Left hindlimb (tissue), 1 donor: Measurements from ENCODE around the gene MED22.
"Not testable (repeated sequence)": the region's sequence is repeated elsewhere in the genome, so short reads cannot be mapped to it uniquely, and the experiment has no call there.

ENCODE experiments used
- DNase-seq: peaks from one replicate; pipeline ENCODE4 v3.0.0-alpha.2; 2018

MED22 gene

DNA sequence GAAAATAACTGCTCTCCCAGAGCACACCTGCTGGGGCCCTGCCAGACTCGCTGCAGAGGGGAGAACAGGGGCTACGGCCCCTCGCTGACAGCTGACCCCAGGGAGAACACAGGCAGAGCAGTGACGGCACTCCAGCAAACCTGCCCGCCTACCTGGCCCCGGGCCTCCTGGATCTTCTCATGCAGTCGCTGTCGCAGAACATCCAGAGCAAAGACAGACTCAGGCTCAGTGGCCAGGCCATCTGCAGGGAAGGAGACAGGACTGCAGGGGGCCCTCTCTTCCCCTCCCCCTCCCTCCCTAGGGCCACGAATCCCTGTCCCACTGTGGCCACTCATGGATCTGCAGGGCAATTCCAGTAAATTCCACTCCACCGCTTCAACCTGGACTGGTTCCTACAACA is 14.4 kb downstream of the MED22 start:
- DNase-seq: no peak

GRCh38 chr9:133333011-133333410 is 14.9 kb downstream of the MED22 start:
- DNase-seq: no peak

DNA sequence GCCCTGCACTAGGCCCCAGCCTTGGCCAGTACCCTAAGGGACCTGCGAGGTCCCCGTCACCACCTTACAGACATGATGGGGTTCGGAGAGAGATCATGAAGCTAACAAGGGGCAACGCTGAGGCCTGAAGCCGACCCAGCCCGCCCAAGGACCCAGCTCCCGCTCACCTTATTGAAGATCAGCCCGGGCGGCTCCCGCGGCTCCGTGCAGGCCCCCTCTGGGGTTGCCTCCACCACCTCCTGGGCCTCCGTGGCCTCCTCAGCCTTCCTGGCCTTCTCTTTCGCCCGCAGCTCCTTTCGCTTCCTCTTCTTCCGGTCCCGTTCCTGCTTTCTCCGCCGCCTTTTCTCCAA is 15.6 kb downstream of the MED22 start:
- no peak for DNase-seq

- DNase-seq: no peak
Observed at GRCh38 chr9:133331641-133332380, 16.1 kb downstream of the MED22 start.

DNA sequence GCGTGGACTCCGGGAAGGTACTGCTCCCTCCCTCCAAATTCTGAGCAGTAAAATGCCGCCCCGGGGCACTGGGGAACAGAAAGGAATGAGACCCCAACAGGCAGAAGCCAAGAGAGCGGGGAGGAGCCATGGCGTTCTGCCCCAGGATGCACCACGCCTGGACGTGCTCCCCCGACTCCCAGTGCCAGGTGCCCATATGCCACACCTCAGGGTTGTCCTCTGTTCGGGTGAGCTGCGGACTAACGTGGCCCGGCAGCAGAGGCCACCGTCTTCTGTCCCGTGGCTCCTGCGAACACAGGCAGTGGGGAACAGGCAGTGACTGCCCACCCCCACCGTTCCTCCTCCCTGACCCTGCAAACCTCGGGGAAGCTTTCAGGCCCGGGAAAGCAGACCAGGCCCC is 16.7 kb downstream of the MED22 start:
- no peak for DNase-seq

DNA sequence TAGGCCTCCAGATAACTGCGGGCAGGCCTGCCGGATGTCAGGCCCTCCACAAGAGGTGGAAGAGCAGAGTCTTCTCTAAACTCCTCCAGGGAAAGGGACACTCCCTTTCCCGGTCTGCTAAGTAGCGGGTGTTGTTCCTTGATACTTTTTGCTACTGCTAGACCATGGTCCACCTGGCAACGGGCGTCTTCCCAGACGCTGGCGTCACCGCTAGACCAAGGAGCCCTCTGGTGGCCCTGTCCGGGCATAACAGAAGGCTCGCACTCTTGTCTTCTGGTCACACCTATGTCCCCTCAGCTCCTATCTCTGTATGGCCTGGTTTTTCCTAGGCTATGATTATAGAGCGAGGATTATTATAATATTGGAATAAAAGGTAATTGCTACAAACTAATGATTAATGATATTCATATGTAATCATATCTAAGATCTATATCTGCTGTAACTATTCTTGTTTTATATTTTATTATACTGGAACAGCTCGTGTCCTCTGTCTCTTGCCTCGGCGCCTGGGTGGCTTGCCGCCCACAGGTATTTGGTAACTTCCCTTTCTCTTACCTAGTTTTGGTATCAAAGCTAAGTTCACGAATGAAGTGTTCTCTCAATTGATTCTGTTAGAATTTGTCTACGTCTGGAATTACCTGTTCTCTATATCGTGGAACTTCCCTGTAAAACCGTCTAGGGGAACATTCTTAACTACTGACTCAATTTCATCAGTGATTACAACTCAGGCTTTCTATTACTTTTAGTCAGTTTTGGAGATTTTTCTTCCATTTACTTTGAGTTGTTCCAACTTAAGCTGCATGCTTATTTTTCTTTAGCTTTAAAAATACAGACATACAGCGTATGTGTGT is 18.4 kb downstream of the MED22 start:
- DNase-seq: not testable (repeated sequence)

- no peak for DNase-seq
Observed at GRCh38 chr9:133327834-133328484, 20.0 kb downstream of the MED22 start.

DNA sequence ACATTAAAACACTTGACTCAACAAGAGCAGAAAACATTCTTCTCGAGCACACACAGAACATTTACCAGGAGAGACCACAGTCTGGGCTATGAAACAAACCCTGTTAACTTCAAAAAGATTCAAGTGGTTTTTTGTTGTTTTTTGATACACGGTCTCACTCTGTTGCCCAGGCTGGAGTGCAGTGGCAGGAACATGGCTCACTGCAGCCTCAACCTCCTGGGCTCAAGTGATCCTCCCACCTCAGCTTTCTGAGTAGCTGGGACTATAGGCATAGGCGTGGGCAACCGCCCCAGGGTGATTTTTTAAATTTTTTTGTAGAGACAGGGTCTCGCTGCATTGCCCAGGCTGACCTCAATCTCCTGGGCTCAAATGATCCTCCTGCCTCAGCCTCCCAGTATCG is 20.9 kb downstream of the MED22 start:
- DNase-seq: not testable (repeated sequence)

GRCh38 chr9:133323991-133324703 is 23.8 kb downstream of the MED22 start:
- no peak for DNase-seq

- DNase-seq: no peak
Observed at GRCh38 chr9:133323211-133323610, 24.7 kb downstream of the MED22 start.

GRCh38 chr9:133322701-133323100 is 25.2 kb downstream of the MED22 start:
- DNase-seq: no peak

- DNase-seq: no peak
Observed at GRCh38 chr9:133321411-133321935, 26.5 kb downstream of the MED22 start.

- DNase-seq: no peak
Observed at GRCh38 chr9:133320421-133320881, 27.5 kb downstream of the MED22 start.

DNA sequence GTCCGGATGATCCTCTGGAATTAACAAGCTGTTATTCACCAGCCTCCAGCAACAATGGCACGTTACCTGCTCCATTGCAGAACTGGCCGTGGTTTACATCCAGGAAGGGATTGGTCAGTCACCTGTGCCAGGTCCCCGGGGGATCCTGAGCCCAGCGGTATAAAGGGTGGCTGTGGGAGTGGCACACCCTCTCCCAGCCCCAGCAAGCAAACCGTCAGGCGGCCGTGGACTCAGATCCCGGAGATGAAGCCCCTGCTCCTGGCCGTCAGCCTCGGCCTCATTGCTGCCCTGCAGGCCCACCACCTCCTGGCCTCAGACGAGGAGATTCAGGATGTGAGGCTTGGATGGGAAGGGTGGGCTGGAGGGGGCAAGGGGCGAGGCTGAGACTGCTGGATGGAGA is 30.4 kb downstream of the MED22 start:
- not testable (repeated sequence) for DNase-seq

- DNase-seq: no peak
Observed at GRCh38 chr9:133315997-133316396, 31.9 kb downstream of the MED22 start.

- DNase-seq: no peak
Observed at GRCh38 chr9:133309608-133310007, 38.3 kb downstream of the MED22 start.

- no peak for DNase-seq
Observed at GRCh38 chr9:133307301-133307700, 40.6 kb downstream of the MED22 start.

GRCh38 chr9:133306242-133307204 is 41.4 kb downstream of the MED22 start:
- no peak for DNase-seq

DNA sequence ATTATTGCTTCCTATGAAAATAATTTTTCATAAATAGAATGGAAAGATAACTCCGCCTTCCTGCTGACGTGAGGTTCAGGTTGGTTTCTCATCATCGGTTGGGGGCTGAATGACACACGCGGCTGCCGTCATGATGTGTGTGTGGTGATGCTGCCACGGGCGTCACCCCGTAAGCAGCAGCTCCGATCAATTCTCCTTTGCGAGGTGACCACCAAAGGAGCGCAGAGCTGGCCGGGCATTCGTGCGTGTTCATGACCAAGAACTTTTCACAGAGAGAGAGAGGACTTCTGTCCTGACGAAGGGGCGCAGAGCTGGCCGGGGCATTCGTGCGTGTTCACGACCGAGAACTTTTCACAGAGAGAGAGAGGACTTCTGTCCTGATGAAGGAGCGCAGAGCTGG is 42.2 kb downstream of the MED22 start:
- DNase-seq: no peak

DNA sequence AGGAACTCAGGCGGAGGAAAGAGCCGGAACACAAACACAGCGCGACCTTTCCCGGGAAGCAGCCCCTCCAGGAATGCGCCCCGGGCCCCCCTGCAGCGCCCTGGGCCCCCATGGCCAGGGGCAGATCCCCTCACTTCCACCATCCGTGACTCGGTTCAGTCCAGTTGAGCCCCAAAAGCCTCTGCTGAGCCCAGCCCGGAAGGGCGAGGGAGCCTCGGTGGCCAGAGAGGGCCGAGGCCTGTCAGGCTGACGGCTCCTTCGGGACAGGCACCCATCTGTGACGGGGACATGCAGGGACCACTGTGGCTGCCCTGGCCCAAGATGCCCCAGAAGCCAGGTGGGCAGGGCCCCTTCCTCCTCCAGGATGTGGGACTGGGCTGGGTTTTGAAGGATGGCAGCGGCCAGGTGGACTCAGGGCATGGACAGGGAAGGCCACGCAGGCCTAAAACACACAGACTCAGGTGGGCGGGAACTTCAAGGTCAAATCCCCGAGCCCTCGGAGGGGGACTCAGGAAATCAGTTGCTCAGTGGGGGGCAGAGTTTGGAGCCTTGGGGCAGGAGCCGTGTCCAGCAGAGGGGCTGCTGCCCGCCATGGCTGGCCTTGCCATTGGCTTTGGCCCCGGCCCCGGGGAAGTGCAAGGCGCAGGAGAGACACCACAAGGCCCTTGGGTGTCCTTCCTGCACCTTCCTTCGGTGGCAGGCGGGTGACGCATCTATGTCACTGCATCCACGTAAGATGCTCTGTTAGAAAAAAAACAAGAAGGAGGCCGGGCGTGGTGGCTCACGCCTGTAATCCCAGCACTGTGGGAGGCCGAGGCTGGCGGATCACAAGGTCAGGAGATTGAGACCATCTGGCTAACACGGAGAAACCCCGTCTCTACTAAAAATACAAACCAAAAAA is 43.2 kb downstream of the MED22 start:
- no peak for DNase-seq

- no peak for DNase-seq
Observed at GRCh38 chr9:133304158-133304470, 43.8 kb downstream of the MED22 start.
